HCT116 (cell line): ENCODE data around the gene BBS2.

Experiments used
- CTCF ChIP-seq, 3 experiments: fragments of 200-600 bp in 1 of 3; sonication (generic) in 1 of 3; IDR thresholded peaks in 2 of 3; conservative IDR thresholded peaks in 1 of 3; 2 replicates each; pipeline ENCODE4 v1.5.1; 2012 to 2017; ENCODE audit warnings: low read depth in 2 of 3, low read length in 2 of 3, antibody characterized with exemption in 1 of 3, borderline replicate concordance in 1 of 3, control low read depth in 1 of 3, mild to moderate bottlenecking in 1 of 3, mixed read lengths in 1 of 3, mixed run types in 1 of 3, moderate library complexity in 1 of 3; ENCODE audit not compliant: insufficient read depth in 1 of 3
- ELF1 ChIP-seq: IDR thresholded peaks from 2 replicates; pipeline ENCODE4 v1.6.1; 2012; ENCODE audit warnings: low read depth, borderline replicate concordance
- EZH2phosphoT487 ChIP-seq: fragments of 200-600 bp; IDR thresholded peaks from 2 replicates; pipeline ENCODE4 v1.6.1; 2018; ENCODE audit warnings: antibody characterized with exemption, borderline replicate concordance
- POLR2A ChIP-seq: IDR thresholded peaks from 2 replicates; pipeline ENCODE4 v1.7.0; 2011; ENCODE audit warnings: borderline replicate concordance; ENCODE audit not compliant: insufficient read depth, insufficient read length; ENCODE audit errors: extremely low read depth
- POLR2AphosphoS5 ChIP-seq: IDR thresholded peaks from 2 replicates; pipeline ENCODE4 v1.6.1; 2011; ENCODE audit warnings: mild to moderate bottlenecking, low read depth, low read length, moderate library complexity
- RAD21 ChIP-seq: IDR thresholded peaks from 2 replicates; pipeline ENCODE4 v1.6.1; 2012; ENCODE audit warnings: low read depth, mild to moderate bottlenecking
- REST ChIP-seq: IDR thresholded peaks from 2 replicates; pipeline ENCODE4 v1.6.1; 2012; ENCODE audit warnings: low read depth

DNA sequence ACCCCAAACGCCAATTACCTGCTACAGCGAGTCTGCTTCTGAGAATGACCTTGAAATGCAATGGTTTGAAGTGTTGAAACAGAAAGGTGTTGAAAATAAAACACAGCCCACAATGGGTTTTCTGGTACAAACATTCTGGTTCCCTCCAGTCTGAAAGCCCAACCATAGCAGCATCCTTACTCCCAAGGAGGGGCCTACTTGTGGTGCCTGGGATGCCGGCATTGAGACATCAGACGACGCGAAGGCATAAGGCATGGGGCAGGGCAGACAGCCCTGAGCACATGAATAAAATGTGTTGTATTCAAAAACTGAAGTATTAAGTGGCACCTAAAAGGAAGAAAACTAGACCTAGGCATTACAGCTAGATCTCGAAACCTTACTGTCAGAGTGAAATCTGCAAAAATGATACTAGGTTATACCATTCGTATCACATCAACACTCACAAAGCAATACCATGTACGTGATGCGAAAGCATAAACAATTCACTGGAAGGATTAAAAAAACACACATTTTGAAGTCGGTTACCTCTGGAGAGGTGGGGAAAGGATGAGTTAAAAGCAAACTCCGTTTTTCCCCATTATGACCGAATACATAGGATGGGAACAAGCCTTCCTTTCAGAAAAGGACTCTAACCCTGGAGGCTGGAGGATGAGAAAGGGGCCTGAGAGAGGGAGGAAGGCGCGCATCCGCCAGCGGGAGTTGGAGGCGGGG is 69.4 kb downstream of the BBS2 start:
- TF ChIP-seq RAD21: no peak
- TF ChIP-seq POLR2A: no peak
- no peak for TF ChIP-seq REST
- no peak for TF ChIP-seq CTCF (IDR thresholded peaks at IDR 0.05 in 2 of 3, conservative IDR thresholded peaks at IDR 0.05 in 1 of 3; ENCODE audit: borderline replicate concordance in 1 of 3, insufficient read depth in 1 of 3, low read depth in 2 of 3, low read length in 2 of 3)
- no peak for TF ChIP-seq EZH2phosphoT487
- TF ChIP-seq POLR2AphosphoS5: no peak
- TF ChIP-seq ELF1: no peak
